ENCODE measurements around the gene MAS1.

DNA sequence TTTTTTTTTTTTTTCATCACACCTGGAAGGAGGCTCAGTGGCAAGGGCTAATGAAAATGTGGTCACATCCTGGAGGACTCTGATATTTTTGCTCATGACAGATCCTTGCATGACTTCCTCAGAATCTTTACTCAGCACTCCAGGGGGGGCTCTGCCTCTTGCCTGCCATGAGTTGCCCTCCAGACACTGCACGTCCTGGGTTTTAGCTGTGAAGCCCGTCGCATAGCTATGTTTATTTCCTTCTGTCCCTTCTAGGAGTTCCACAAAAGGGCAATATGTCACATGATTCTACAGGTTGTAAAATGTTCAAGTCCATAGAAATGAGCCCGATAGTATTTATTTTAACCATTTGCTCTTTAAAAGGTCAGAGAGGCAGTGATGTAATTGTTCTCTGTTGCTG lies 18.2 kb downstream of the MAS1 start:
- TF ChIP-seq, protein P1, sequence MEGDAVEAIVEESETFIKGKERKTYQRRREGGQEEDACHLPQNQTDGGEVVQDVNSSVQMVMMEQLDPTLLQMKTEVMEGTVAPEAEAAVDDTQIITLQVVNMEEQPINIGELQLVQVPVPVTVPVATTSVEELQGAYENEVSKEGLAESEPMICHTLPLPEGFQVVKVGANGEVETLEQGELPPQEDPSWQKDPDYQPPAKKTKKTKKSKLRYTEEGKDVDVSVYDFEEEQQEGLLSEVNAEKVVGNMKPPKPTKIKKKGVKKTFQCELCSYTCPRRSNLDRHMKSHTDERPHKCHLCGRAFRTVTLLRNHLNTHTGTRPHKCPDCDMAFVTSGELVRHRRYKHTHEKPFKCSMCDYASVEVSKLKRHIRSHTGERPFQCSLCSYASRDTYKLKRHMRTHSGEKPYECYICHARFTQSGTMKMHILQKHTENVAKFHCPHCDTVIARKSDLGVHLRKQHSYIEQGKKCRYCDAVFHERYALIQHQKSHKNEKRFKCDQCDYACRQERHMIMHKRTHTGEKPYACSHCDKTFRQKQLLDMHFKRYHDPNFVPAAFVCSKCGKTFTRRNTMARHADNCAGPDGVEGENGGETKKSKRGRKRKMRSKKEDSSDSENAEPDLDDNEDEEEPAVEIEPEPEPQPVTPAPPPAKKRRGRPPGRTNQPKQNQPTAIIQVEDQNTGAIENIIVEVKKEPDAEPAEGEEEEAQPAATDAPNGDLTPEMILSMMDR (IDR thresholded peaks at IDR 0.05): no peak
- TF ChIP-seq POLR2A (IDR thresholded peaks at IDR 0.05): no peak

Measured in body of pancreas (tissue), 4 donors.